Adipocyte (in vitro differentiated cells): ENCODE results near the gene RPL38.
A peak's percentile ranks its signal among the peaks of the same experiment; 100 is the strongest.

ENCODE experiments used
- DNase-seq: peaks from one replicate; pipeline ENCODE4 v3.0.0-alpha.2; 2015; ENCODE audit warnings: low read depth
- H3K27me3 ChIP-seq: replicated peaks from 2 replicates; pipeline ENCODE4 v1.7.0; 2013; ENCODE audit warnings: mild to moderate bottlenecking, low read length, moderate library complexity; ENCODE audit not compliant: control insufficient read depth, insufficient read depth
- H3K36me3 ChIP-seq: 2 replicates; pipeline ENCODE4 v1.7.0; 2013; ENCODE audit warnings: low read length, mild to moderate bottlenecking, moderate library complexity; ENCODE audit not compliant: control insufficient read depth, insufficient read depth, severe bottlenecking
- H3K4me1 ChIP-seq: 2 replicates; pipeline ENCODE4 v1.7.0; 2013; ENCODE audit warnings: mild to moderate bottlenecking, low read length, moderate library complexity; ENCODE audit not compliant: control insufficient read depth, insufficient read depth
- H3K4me3 ChIP-seq: 2 replicates; pipeline ENCODE4 v1.7.0; 2013; ENCODE audit warnings: mild to moderate bottlenecking, low read length, moderate library complexity
- H3K9ac ChIP-seq: 2 replicates; pipeline ENCODE4 v1.7.0; 2013; ENCODE audit warnings: mild to moderate bottlenecking, low read length, moderate library complexity
- H3K9me3 ChIP-seq: 2 replicates; pipeline ENCODE4 v1.7.0; 2013; ENCODE audit warnings: mild to moderate bottlenecking, low read length, moderate library complexity; ENCODE audit not compliant: control insufficient read depth

Gene RPL38

GRCh38 chr17:74244548-74244947, 41.1 kb downstream of the RPL38 start:
- H3K9me3 ChIP-seq: no peaks in the 10 kb centered on the region
- no peak overlapping the region for H3K9ac ChIP-seq
- H3K27me3 ChIP-seq: peaks cover 28% of the 10 kb centered on the region
- H3K4me1 ChIP-seq: peaks cover 16% of the 10 kb centered on the region
- H3K36me3 ChIP-seq: no peaks in the 10 kb centered on the region
- H3K4me3 ChIP-seq: no peak overlapping the region
- no peak for DNase-seq

- Histone ChIP-seq H3K9me3 (no peaks in the 10 kb centered on the region), H3K27me3 (peaks cover 28% of the 10 kb centered on the region), H3K36me3 (no peaks in the 10 kb centered on the region), H3K4me3 (no peak overlapping the region), H3K4me1 (peaks cover 16% of the 10 kb centered on the region), H3K9ac (no peak overlapping the region)
- DNase-seq: peak; percentile 15
Measured at GRCh38 chr17:74245145-74245831, 41.8 kb downstream of the RPL38 start.

- Histone ChIP-seq H3K9ac (no peak overlapping the region), H3K36me3 (no peaks in the 10 kb centered on the region), H3K4me3 (no peak overlapping the region), H3K9me3 (no peaks in the 10 kb centered on the region), H3K27me3 (peaks cover 32% of the 10 kb centered on the region), H3K4me1 (peaks cover 10% of the 10 kb centered on the region)
- DNase-seq: no peak
Measured at GRCh38 chr17:74245871-74246270, 42.4 kb downstream of the RPL38 start.

DNA sequence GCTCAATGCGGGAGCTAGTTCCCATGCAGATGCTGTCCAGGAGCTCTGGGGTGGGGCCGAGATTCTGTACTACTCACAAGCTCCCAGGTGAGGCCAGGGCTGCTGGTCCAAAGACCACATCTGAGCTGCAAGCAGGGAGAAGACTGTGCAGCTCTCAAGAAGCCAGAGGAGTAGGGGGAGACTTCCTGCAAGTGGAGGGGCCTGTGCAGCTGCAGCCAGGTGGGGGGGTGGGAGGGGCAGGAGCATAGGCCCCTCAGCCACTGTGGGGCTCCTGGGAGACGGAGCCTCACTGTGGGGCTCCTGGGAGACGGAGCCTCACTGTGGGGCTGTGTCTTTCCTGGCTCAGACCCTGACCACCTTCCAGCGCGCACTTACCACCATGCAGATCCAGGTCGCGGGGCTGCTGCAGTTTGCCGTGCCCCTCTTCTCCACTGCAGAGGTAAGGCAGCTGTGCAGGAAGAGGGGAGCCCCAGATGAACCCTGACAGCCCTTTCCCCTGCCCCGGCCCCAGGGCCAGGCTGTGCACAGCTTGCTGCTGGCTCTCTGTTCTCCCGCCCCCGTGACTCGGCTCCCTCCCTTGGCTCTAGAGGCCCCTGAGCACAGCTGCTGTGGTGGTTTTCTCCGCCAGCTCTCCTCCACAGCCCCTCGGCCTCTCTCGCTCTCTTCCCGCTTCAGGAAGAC, 46.3 kb downstream of the RPL38 start:
- no peak for DNase-seq

DNA sequence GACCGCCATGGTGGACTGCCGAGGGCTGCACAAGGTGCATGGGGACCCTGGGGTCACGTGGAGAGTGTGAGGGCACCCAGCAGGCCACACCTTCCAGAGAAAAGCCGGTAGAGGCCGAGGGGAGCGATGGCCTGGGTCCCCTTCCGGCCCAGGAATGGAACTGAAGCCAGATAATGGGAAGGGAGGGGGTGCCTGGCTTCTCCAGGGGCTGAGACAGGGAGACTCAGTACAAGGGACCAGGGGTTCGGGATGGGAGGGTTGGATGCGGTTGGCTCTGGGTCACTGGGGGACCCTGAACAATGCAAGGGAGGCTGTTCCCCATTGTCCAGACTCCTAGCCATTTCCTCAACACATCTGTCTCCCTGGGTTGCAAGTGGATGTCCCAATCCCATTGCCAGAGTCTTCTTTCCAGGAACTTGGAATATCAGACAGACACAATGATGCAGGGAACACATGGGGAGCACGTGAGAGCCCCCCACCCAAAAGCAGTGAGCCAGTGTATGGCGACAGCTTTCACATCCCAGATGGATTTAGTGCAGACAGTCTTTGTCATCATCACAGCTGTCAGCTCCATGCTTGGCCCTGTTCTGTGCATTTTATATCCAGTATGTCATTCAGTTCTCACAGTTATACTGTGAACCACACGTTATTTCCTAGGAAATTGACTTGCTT, 47.0 kb downstream of the RPL38 start:
- Histone ChIP-seq H3K4me3 (no peak overlapping the region), H3K9me3 (no peaks in the 10 kb centered on the region), H3K27me3 (peaks cover 31% of the 10 kb centered on the region), H3K4me1 (no peaks in the 10 kb centered on the region), H3K36me3 (no peaks in the 10 kb centered on the region), H3K9ac (no peak overlapping the region)
- DNase-seq: no peak

More for the DNA sequence above, 46.3 kb downstream of the RPL38 start:
- H3K27me3 ChIP-seq: peaks cover 35% of the 10 kb centered on the region
- no peak overlapping the region for H3K4me3 ChIP-seq
- no peaks in the 10 kb centered on the region for H3K36me3 ChIP-seq
- no peaks in the 10 kb centered on the region for H3K4me1 ChIP-seq
- no peak overlapping the region for H3K9ac ChIP-seq
- H3K9me3 ChIP-seq: no peaks in the 10 kb centered on the region

DNA sequence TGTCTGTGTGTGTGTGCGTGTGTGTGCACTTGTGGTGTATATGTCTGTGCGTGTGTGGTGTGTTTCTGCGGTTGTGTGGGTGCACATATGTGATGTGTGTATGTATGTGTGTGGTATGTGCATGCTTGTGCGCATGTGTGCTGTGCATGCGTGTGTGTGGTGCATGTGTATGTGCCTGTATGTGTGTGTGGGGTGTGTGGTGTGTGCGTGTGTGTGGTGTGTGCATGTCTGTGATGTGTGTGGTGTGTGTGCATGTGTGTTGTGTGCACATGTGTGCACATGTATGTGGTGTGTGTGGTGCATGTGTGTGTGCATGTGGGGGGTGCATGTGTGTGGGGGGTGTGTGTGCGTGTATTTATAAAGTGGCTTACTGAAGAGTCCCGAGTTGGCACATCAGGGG, 47.6 kb downstream of the RPL38 start:
- Histone ChIP-seq H3K36me3 (no peaks in the 10 kb centered on the region), H3K27me3 (peaks cover 32% of the 10 kb centered on the region), H3K4me1 (no peaks in the 10 kb centered on the region), H3K9ac (no peak overlapping the region), H3K4me3 (no peak overlapping the region), H3K9me3 (no peaks in the 10 kb centered on the region)
- no peak for DNase-seq

GRCh38 chr17:74251569-74251968, 48.1 kb downstream of the RPL38 start:
- Histone ChIP-seq H3K9me3 (no peaks in the 10 kb centered on the region), H3K27me3 (peaks cover 36% of the 10 kb centered on the region), H3K4me1 (no peaks in the 10 kb centered on the region), H3K9ac (no peak overlapping the region), H3K36me3 (no peaks in the 10 kb centered on the region), H3K4me3 (no peak overlapping the region)
- no peak for DNase-seq

GRCh38 chr17:74252211-74252610, 48.7 kb downstream of the RPL38 start:
- H3K4me3 ChIP-seq: no peak overlapping the region
- H3K4me1 ChIP-seq: no peaks in the 10 kb centered on the region
- H3K9ac ChIP-seq: no peak overlapping the region
- H3K36me3 ChIP-seq: no peaks in the 10 kb centered on the region
- peaks cover 35% of the 10 kb centered on the region for H3K27me3 ChIP-seq
- H3K9me3 ChIP-seq: no peaks in the 10 kb centered on the region
- no peak for DNase-seq

DNA sequence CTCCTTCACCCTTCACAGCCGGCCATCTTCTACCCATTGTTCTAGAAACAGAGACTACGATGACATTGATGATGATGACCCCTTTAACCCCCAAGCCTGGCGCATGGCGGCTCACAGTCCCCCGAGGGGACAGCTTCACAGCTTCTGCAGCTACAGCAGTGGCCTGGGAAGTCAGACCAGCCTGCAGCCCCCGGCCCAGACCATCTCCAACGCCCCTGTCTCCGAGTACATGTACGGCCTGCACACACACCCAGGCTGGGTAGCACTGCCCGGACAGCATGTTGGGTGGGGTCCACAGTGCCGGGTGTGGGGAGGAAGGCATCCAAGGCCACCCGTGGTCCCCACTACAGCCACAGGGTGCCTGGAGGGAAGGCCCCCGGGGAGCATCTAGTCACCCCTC, 49.6 kb downstream of the RPL38 start:
- Histone ChIP-seq H3K9ac (no peak overlapping the region), H3K27me3 (peaks cover 26% of the 10 kb centered on the region), H3K9me3 (no peaks in the 10 kb centered on the region), H3K4me1 (no peaks in the 10 kb centered on the region), H3K4me3 (no peak overlapping the region), H3K36me3 (no peaks in the 10 kb centered on the region)
- DNase-seq: no peak

DNA sequence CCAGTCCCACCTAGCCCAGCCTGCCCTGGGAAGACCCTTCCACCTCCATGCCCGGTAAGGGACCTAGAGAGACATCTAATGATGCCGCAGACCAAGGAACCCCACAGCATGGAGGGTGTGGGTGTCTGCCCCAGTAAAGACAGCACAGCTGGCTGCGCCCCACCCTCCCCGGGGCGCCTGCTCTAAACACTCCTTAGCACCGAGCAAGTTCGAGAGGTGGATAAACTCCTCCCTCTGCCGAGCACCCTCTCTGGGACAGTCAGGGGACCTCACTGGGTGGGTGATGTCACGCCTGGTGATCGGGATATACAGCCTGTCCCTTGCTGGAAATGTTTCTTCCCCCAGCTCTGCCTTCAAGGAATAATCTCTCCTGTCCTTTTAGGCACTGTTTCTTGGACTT, 53.8 kb downstream of the RPL38 start:
- H3K27me3 ChIP-seq: peaks cover 29% of the 10 kb centered on the region
- no peaks in the 10 kb centered on the region for H3K9me3 ChIP-seq
- no peak overlapping the region for H3K4me3 ChIP-seq
- H3K36me3 ChIP-seq: no peaks in the 10 kb centered on the region
- H3K9ac ChIP-seq: no peak overlapping the region
- no peaks in the 10 kb centered on the region for H3K4me1 ChIP-seq
- DNase-seq: no peak

- DNase-seq: no peak
- Histone ChIP-seq H3K36me3 (no peaks in the 10 kb centered on the region), H3K4me3 (no peak overlapping the region), H3K9me3 (no peaks in the 10 kb centered on the region), H3K27me3 (peaks cover 32% of the 10 kb centered on the region), H3K4me1 (no peaks in the 10 kb centered on the region), H3K9ac (no peak overlapping the region)
Measured at GRCh38 chr17:74259667-74260524, 56.4 kb downstream of the RPL38 start.
